GM13977 (cell line): Measurements from ENCODE around the gene ATP1A2.

ENCODE experiments used
- DNase-seq: peaks from one replicate; pipeline ENCODE4 v3.0.0; 2012; ENCODE audit warnings: low spot score
- in situ Hi-C: fragments of 300-500 bp; cut with MboI; formaldehyde crosslinking; loops from one replicate; pipeline ENCODE4 v1.12.0; 2022; ENCODE audit warnings: low sequenced_read_pairs, low pct_unique_long_range_greater_than_20kb, mixed read lengths, inconsistent platforms; ENCODE audit not compliant: unreplicated experiment
- TF ChIP-seq, protein P1 (sequence below): IDR thresholded peaks from 2 replicates; pipeline ENCODE4 v1.5.1; 2012; ENCODE audit warnings: mild to moderate bottlenecking, control low read depth; ENCODE audit not compliant: insufficient read depth; ENCODE audit errors: extremely low read depth, missing control alignments

The ATP1A2 gene

DNA sequence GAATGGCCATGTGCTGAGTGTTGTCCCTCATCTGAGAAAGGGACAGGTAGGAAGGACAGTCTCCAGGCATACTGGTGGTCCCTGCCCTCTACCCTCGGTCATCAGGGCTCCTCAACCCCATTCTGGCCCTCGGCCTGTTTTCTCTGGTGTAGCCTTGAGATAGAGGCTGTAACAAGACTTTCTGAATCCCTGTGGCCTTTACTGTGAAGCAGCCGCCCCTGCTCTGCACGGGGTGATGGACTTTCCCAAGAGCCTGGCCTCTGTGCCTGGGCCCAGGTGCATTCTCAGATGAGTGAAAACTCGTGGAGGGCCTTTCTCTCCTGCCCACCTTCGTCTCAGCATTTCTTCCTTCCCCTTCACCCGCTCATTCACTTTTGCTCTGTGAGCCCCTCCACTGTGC, 71.8 kb downstream of the ATP1A2 start:
- TF ChIP-seq, protein P1, sequence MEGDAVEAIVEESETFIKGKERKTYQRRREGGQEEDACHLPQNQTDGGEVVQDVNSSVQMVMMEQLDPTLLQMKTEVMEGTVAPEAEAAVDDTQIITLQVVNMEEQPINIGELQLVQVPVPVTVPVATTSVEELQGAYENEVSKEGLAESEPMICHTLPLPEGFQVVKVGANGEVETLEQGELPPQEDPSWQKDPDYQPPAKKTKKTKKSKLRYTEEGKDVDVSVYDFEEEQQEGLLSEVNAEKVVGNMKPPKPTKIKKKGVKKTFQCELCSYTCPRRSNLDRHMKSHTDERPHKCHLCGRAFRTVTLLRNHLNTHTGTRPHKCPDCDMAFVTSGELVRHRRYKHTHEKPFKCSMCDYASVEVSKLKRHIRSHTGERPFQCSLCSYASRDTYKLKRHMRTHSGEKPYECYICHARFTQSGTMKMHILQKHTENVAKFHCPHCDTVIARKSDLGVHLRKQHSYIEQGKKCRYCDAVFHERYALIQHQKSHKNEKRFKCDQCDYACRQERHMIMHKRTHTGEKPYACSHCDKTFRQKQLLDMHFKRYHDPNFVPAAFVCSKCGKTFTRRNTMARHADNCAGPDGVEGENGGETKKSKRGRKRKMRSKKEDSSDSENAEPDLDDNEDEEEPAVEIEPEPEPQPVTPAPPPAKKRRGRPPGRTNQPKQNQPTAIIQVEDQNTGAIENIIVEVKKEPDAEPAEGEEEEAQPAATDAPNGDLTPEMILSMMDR = no peak
- in situ Hi-C loops = no loop called here
- no peak for DNase-seq

DNA sequence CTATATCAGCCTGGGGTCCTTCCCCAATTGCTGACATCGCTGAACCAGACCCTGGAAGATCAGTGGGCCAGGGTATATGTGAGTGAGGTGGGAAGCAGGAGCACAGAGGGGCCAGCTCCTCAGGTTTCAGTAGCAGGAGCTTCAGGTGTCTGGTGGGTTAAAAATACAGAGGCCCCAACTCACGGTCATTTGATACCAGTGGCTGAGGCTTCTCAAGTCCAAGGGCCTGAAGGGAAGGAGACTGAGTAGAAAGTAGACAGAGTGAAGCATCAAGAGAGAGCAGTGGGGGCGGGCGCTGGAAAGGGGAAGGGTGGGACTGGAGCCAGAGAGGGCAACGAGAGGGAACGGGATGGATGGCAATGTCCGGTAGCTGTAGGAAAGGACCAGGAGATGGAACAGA, 72.8 kb downstream of the ATP1A2 start:
- no peak for DNase-seq
- TF ChIP-seq, protein P1 = no peak
- in situ Hi-C loops = no loop called here

DNA sequence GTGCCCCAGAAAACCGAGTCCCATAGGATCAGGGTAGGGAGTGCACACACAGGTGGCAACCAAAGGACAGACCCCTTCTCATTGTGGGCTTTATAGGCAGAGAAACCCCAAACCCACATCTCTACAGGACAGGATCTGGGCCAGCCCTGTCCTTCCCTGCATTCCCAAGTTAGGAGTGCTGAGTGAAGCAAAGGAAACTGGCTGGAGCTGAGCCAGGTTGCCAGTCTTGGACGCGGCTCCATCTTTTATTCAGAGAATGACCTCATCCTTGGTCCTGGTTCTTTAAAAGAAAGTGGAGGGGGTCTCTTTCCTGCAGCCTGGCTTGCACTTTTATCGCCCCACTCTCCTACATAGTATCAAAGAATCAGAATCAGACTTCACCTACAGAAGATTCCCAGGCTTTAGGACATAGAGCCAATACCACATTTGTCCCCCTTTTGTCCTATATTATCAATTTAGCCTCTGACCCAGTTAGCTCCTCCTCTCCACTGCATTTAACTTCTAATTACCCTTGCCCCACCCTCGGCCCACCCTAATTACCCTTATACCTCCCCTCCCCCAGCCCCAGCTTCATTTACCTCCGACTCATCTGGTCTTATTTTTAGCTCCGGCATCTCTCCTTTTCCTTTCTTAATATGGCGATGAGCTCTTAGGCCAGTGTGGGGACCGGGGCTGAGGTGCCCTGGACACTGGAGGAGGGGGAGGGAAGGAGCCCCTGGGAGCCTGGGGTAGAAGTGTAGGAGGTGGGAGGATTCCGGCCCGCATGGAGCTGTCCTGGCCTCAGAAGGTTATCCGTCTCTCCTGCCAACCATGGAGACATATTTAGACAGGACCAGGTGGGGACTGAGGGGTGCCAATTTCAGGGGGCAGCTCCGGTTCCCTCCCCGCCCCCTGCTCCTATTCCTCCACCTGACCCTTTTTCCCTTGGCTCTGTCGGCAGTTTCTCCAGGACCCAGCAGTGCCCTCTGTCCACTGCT, 74.4 kb downstream of the ATP1A2 start, which contains the start of gene CASQ1:
Gene CASQ1, plus strand, starts transcription at position 927 of the 977 bp plus-strand sequence. CDS start 177 bp downstream, outside the sequence.
- DNase-seq = no peak
- in situ Hi-C loops = loop anchor here (10.0 kb wide), 1 partner anchor 105 kb away; no protein-coding TSS in a partner anchor
- TF ChIP-seq, protein P1 = no peak

DNA sequence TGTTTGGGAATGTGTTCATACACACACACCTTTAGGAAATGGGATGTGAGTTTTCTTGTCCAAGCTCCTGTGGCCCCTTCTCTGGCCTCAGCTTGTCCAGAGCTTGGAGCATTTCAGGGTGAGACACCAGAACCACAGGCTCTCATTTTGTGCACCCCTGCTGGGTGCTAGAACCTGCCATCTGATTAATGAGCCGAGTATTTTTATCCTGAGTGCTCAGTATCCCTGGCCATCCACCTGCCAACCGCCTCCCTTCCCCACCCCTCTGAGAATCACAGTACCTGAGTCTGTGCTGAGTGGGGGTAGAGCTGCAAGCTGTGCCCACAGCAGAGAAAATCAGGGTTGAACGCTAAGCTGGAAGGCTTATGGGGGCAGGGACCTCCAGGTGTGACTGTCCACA, 76.2 kb downstream of the ATP1A2 start:
- TF ChIP-seq, protein P1 = no peak
- DNase-seq = no peak
- in situ Hi-C loops = loop anchor here (10.0 kb wide), 1 partner anchor 103 kb away; no protein-coding TSS in a partner anchor

DNA sequence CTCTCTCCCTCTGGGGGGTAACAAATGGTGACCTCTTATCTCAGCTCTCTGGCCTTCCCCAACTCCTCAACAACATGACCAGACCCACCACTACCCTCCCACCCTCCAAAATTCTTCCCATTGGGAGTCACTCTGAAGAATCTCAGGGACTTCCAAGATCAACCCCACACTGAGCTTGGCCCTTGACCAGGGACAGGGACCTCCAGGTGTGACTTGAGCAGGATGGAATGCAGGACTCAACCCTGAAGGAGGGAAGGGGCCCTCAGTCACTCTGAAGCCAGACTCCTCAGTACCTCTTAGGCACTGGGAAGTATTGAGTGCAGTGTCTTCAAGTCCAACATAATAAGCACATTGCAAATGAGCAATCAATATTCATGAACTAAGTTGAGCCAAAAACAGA, 76.7 kb downstream of the ATP1A2 start:
- DNase-seq = no peak
- in situ Hi-C loops = loop anchor here (10.0 kb wide), 1 partner anchor 103 kb away; no protein-coding TSS in a partner anchor
- TF ChIP-seq, protein P1 = no peak
